ENCODE results near the gene YAE1. TPM values are rescaled to one million over a fixed set of nuclear protein-coding genes. Genes with fewer than 3 reads are reported as not detected.
A peak's percentile ranks its signal among the peaks of the same experiment; 100 is the strongest.

YAE1 gene
- total and polyA plus RNA-seq, 2 of the 13 experiments (the other 11 are each of a cell fraction or from before 2014, with no cell fraction given) = 18.7 to 28.3 TPM

DNA sequence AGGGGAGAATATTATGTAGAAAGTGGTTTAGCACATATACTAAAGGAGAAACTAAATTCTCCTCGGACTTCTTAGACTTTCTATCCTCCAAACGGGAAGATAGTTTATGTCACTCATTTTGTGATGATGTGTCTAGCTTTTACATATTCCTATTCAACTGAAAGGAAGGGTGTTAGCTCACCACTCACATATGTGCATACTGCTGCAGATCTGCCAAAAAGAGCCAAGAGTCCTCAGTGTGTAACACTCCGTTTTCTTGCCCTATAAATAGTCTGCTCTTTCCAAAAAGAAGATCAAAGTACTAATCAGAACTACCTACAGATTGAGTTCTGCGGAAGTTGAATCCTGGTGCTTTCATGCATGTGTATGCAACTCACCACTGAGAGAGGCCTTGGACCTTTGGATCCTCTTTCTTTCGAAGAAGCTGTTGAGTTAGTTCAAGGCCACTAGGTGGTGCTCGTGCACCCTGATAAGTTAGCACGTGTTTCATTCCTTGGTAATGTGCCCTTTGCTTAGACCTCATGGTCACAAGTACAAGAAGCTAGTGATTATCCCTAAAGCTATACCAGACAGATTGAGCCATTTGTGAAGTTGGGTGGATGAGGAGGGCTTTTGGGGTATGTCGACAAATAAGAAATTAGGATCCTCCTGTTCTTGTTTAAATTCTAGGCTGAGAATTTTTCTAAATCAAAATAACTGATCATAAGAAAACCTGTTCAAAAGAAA, 14.1 kb downstream of the YAE1 start (continued):
- no peak for TF ChIP-seq ZNF510 (CRISPR knock-in tag; IDR thresholded peaks at IDR 0.05; ENCODE audit: low read depth)
- TF ChIP-seq KAT8 (CRISPR knock-in tag; IDR thresholded peaks at IDR 0.05) = peak; percentile 67; the same call in 1 of the 2 replicates
- TF ChIP-seq, protein P1, sequence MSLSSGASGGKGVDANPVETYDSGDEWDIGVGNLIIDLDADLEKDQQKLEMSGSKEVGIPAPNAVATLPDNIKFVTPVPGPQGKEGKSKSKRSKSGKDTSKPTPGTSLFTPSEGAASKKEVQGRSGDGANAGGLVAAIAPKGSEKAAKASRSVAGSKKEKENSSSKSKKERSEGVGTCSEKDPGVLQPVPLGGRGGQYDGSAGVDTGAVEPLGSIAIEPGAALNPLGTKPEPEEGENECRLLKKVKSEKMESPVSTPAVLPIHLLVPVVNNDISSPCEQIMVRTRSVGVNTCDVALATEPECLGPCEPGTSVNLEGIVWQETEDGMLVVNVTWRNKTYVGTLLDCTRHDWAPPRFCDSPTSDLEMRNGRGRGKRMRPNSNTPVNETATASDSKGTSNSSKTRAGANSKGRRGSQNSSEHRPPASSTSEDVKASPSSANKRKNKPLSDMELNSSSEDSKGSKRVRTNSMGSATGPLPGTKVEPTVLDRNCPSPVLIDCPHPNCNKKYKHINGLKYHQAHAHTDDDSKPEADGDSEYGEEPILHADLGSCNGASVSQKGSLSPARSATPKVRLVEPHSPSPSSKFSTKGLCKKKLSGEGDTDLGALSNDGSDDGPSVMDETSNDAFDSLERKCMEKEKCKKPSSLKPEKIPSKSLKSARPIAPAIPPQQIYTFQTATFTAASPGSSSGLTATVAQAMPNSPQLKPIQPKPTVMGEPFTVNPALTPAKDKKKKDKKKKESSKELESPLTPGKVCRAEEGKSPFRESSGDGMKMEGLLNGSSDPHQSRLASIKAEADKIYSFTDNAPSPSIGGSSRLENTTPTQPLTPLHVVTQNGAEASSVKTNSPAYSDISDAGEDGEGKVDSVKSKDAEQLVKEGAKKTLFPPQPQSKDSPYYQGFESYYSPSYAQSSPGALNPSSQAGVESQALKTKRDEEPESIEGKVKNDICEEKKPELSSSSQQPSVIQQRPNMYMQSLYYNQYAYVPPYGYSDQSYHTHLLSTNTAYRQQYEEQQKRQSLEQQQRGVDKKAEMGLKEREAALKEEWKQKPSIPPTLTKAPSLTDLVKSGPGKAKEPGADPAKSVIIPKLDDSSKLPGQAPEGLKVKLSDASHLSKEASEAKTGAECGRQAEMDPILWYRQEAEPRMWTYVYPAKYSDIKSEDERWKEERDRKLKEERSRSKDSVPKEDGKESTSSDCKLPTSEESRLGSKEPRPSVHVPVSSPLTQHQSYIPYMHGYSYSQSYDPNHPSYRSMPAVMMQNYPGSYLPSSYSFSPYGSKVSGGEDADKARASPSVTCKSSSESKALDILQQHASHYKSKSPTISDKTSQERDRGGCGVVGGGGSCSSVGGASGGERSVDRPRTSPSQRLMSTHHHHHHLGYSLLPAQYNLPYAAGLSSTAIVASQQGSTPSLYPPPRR (CRISPR knock-in tag; IDR thresholded peaks at IDR 0.05; ENCODE audit: borderline replicate concordance) = no peak
- TF ChIP-seq ZNF558 (CRISPR knock-in tag; IDR thresholded peaks at IDR 0.05; ENCODE audit: borderline replicate concordance) = no peak
- TF ChIP-seq, protein P2, sequence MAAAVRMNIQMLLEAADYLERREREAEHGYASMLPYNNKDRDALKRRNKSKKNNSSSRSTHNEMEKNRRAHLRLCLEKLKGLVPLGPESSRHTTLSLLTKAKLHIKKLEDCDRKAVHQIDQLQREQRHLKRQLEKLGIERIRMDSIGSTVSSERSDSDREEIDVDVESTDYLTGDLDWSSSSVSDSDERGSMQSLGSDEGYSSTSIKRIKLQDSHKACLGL (CRISPR knock-in tag; IDR thresholded peaks at IDR 0.05) = no peak
- 0 out of 2 replicates have a peak, but pooled peaks have one; percentile 27 for TF ChIP-seq GATAD1 (CRISPR knock-in tag; IDR thresholded peaks at IDR 0.05)
- no peak for TF ChIP-seq HHEX (CRISPR knock-in tag; IDR thresholded peaks at IDR 0.05)
- TF ChIP-seq ZNF136 (CRISPR knock-in tag; IDR thresholded peaks at IDR 0.05; ENCODE audit: low read depth) = no peak
- TF ChIP-seq GABPB1 (CRISPR knock-in tag; IDR thresholded peaks at IDR 0.05) = 0 out of 2 replicates have a peak, but pooled peaks have one; percentile 9
- TF ChIP-seq, protein P3, sequence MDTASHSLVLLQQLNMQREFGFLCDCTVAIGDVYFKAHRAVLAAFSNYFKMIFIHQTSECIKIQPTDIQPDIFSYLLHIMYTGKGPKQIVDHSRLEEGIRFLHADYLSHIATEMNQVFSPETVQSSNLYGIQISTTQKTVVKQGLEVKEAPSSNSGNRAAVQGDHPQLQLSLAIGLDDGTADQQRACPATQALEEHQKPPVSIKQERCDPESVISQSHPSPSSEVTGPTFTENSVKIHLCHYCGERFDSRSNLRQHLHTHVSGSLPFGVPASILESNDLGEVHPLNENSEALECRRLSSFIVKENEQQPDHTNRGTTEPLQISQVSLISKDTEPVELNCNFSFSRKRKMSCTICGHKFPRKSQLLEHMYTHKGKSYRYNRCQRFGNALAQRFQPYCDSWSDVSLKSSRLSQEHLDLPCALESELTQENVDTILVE (CRISPR knock-in tag; IDR thresholded peaks at IDR 0.05) = 0 out of 2 replicates have a peak, but pooled peaks have one; percentile 40
- no peak for TF ChIP-seq KAT7 (CRISPR knock-in tag; IDR thresholded peaks at IDR 0.05; ENCODE audit: borderline replicate concordance)
- TF ChIP-seq ZNF615 (CRISPR knock-in tag; IDR thresholded peaks at IDR 0.05; ENCODE audit: borderline replicate concordance) = no peak
- TF ChIP-seq NFE2L2 (IDR thresholded peaks at IDR 0.05; ENCODE audit: low read length) = no peak
- peak; percentile 80; the same call in 1 of the 2 replicates for TF ChIP-seq ZNF792 (CRISPR knock-in tag; IDR thresholded peaks at IDR 0.05)
- TF ChIP-seq, protein P4, sequence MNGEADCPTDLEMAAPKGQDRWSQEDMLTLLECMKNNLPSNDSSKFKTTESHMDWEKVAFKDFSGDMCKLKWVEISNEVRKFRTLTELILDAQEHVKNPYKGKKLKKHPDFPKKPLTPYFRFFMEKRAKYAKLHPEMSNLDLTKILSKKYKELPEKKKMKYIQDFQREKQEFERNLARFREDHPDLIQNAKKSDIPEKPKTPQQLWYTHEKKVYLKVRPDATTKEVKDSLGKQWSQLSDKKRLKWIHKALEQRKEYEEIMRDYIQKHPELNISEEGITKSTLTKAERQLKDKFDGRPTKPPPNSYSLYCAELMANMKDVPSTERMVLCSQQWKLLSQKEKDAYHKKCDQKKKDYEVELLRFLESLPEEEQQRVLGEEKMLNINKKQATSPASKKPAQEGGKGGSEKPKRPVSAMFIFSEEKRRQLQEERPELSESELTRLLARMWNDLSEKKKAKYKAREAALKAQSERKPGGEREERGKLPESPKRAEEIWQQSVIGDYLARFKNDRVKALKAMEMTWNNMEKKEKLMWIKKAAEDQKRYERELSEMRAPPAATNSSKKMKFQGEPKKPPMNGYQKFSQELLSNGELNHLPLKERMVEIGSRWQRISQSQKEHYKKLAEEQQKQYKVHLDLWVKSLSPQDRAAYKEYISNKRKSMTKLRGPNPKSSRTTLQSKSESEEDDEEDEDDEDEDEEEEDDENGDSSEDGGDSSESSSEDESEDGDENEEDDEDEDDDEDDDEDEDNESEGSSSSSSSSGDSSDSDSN (CRISPR knock-in tag; IDR thresholded peaks at IDR 0.05) = no peak
- TF ChIP-seq, protein P5, sequence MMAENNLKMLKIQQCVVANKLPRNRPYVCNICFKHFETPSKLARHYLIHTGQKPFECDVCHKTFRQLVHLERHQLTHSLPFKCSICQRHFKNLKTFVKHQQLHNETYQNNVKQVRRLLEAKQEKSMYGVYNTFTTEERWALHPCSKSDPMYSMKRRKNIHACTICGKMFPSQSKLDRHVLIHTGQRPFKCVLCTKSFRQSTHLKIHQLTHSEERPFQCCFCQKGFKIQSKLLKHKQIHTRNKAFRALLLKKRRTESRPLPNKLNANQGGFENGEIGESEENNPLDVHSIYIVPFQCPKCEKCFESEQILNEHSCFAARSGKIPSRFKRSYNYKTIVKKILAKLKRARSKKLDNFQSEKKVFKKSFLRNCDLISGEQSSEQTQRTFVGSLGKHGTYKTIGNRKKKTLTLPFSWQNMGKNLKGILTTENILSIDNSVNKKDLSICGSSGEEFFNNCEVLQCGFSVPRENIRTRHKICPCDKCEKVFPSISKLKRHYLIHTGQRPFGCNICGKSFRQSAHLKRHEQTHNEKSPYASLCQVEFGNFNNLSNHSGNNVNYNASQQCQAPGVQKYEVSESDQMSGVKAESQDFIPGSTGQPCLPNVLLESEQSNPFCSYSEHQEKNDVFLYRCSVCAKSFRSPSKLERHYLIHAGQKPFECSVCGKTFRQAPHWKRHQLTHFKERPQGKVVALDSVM (CRISPR knock-in tag; IDR thresholded peaks at IDR 0.05) = no peak
- 0 out of 2 replicates have a peak, but pooled peaks have one; percentile 39 for TF ChIP-seq ZNF264 (CRISPR knock-in tag; IDR thresholded peaks at IDR 0.05)

All from HepG2 (cell line).